HG03575 (cell line): Measurements from ENCODE around the gene C10orf67.
"Not testable (repeated sequence)": the region's sequence is repeated elsewhere in the genome, so short reads cannot be mapped to it uniquely, and the experiment has no call there.

Experiments used
- ATAC-seq: cut with Tn5 transposase; IDR thresholded peaks from one replicate; pipeline ENCODE4 v1.9.1; 2021; ENCODE audit not compliant: unreplicated experiment, insufficient number of reproducible peaks, low FRiP score; ENCODE audit errors: extremely low read depth

The C10orf67 gene

DNA sequence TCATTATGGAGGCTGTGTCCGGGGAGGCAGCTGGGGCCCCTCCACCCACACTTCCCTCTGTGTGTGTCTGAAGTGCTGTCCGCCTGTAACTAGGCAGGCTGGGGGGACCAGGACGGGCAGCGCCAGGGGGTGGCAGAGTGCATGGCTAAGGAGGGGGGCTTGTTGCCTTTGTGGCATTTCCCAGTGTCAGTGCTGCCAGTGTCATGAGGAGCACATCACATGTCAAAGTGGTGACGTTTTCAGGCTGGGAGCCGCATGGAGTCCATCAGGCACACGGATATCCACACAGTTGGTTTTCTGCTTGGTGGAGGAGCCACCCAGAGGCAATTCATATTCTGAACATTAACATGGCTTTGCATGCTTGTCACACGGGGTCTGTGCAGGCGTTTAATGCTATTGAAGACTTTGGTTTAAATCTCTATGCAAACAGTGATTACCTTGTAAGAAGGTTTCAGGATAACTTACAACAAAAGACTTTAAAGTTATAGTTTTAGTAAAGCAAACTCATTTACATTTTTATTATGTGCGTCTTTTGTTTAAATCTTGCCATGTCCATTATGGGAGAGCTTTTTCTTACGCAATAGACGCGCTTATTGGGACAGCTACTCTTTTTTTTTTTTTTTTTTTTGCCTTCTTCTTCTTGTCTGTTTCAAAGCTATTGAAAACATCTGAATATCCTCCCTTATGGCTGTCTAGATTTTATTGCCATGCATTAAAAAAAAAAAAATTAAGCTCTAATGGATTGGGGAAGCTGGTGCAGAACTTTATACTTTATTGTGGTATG lies 52.9 kb downstream of the C10orf67 start:
- no peak for ATAC-seq

GRCh38 chr10:23284674-23285335 lies 59.8 kb downstream of the C10orf67 start:
- ATAC-seq = no peak

- ATAC-seq = no peak
Measured at GRCh38 chr10:23284155-23284554, 60.4 kb downstream of the C10orf67 start.

DNA sequence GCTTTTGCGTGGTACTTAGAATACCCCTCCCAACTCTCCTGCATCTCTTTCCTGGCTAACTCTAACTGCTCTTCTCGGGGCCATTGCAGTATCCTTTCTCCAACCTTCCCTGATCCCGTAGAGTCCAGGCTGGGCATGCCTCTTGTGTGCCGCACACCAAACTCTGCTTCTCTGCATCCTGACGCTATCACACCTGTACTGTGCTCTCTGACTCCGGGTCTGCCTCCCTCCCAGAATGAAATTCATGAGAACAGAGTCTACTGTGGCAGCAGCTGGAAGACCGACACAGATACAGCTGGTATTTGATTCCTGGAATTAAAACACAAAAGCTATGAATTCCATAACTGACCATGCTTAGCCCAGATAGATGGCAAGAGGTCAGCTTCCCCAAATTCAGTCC lies 60.9 kb downstream of the C10orf67 start:
- ATAC-seq = no peak

GRCh38 chr10:23281044-23281433 lies 63.6 kb downstream of the C10orf67 start:
- ATAC-seq = no peak

- ATAC-seq = no peak
Measured at GRCh38 chr10:23280419-23281043, 64.1 kb downstream of the C10orf67 start.

DNA sequence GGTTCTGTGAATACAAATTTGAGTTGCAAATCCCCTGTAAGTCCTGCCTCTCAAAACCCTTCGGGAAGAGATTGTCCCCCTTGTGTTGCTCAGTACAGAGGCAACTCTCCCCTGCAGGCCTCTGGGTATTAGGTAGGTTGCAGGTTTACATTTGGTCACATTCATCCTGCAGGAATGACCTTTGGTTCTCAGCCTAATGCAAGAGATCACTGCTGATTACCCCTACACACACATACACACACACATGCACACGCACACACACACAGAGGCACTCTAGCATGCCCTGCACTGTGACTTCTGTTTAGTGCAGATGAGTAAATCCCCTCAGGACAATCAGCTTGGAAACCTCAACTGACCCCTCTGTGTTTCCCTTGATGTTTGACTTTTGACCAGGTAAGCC lies 69.2 kb downstream of the C10orf67 start:
- ATAC-seq = no peak

DNA sequence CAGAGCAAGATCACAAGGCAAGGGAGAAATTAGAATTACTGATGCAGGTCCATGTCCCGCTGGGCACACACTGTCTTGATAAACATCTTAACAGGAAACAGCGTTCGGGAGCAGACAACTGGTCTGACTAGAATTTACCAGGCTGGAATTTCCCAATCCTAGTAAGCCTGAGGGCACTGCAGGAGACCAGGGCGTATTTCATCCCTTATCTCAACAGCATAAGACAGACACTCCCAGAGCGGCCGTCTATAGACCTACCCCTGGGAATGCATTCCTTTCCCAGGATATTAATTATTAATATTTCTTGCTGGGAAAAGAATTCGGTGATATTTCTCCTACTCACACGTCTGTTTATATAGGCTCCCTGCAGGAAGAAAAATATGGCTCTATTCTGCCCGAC lies 70.4 kb downstream of the C10orf67 start:
- not testable (repeated sequence) for ATAC-seq

DNA sequence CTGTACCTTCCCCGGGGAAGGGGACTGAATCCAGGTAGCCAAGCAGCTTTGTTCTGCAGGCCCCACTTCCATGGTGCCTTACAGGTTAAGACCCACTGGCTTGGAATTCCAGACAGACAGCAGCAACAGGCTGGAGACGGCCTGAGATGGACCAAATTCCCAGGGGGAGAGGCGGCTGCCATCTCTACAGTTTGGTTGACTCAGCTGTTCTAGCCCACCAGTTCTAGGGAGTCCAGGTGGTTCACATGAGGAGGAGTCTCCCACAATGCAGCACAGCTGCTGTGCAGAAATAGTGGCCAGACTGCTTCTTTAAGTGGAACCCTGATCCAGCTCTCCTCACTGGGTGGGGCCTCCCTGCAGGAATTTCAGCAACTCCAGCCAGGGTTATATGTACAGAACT lies 74.1 kb downstream of the C10orf67 start:
- no peak for ATAC-seq

DNA sequence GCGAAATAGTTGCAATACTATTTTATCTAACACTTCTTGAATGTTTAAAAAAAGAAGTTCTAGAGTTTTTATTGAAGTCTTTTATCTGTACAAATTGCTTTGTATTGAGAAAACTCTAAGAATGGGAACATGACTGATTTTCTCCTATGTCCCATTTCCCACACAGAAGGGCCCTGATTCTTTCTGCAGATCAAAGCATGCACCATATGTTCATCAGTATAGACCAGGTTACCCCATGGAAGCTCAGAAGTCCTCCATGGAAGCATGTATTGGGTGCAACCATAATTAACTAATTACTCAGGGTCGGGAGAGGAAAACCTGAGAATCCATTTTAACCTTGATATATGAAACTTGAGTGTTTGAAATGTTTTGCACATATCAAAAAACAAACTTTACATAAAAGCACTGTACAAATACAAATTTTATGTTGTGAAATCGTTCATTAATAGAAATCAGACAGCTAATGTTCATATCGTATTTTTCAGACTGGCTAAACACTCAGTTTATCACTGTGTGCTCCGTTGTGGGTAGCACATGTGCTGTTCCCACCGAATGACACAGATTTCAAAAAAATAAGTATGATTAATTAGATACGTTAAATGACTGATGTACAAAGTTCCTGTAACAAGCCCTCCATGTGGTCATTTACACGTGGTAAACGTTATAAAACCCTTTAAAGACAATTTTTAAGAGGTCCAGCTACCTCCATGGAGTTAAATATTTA lies 81.0 kb downstream of the C10orf67 start:
- no peak for ATAC-seq

GRCh38 chr10:23262928-23263327 lies 81.7 kb downstream of the C10orf67 start:
- ATAC-seq = no peak

DNA sequence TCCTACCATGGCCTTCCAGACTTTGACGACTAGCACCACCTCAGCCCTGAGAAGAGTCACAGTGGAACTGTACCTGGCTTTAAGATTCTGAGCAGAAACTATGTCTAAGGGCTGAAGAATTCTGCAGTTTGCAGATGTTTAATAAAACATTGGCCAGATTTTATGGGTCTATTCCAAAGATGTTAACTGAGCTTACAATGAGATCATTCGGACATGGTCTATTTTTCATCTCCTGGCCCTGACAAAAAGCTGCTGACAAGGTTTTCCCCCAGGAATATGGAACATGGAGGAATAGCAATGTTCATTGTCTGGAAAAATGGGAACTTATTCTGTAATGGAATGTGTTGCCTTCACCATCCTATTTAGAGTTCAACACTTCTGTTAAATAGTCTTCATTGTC lies 86.1 kb downstream of the C10orf67 start:
- no peak for ATAC-seq

DNA sequence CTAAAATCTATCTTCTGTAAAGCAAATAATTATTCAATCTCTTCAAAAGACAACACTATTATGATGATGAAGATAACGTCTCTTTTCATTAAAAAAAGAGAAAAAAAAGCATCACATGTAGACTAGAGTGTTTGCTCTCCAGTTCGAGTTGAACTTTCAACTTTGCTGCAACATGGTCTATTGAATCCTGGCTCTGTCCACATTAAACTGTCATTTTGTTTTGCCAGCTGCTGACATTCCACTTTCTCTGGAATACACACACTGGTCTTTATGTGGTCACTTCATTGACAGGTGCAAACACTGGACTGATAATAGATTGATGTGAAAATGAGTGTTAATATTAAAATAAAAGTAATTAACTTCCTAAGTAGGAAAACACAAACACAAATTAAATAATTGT lies 90.8 kb downstream of the C10orf67 start:
- no peak for ATAC-seq

GRCh38 chr10:23252859-23253258 lies 91.7 kb downstream of the C10orf67 start:
- not testable (repeated sequence) for ATAC-seq

GRCh38 chr10:23241779-23242178 lies 102.8 kb downstream of the C10orf67 start:
- ATAC-seq = not testable (repeated sequence)

- no peak for ATAC-seq
Measured at GRCh38 chr10:23238015-23238414, 106.6 kb downstream of the C10orf67 start.

GRCh38 chr10:23230582-23230981 lies 114.0 kb downstream of the C10orf67 start:
- ATAC-seq = no peak

DNA sequence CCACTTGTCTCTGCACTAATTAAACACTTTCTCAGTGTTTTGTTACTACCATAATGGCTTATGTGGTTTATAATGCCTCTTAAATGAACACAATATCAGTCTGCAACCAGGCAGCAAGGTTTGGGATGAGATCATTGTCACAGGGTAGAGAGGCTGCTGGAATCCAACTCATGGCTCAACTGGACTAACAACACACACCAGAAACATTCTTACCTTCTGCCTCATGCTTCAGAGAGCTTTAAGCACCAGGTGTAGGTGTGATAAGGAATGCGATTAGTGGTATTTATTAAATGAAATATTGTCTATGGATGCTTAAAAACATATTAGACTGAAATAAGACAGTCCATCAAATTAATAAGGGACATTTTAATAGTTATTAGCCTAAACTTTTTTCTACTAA lies 127.1 kb downstream of the C10orf67 start:
- no peak for ATAC-seq

DNA sequence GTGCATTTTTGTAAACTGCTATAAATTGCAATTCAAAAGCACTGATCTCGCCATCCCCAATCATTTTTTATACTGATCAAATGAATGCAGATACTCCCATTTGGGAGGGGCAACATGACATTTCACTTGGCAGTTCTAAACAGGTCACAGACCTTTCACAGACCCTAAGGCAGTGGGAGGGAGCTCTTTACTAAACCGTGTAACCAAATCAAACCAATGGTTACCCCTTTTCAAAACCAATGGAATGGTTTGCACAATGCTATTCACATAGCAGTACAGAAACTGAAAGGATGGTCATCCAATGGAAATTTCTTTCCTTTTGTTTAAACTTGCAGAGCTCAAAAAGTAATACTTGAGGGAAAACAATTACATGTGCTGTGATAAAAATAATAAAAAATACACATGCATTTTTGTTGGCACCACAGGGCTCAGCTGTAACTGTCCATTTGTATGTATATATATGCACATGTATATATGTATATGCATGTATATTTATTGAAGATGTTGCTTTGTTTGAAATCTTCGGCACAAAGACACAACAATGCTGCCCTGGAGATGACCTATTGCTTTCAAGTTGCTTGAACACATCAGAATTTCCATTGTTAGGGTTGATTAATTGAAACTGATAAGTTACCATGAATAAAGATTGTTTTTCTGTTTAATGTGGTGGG lies 138.5 kb downstream of the C10orf67 start:
- ATAC-seq = no peak
